ENCODE results near the gene LINC00632. TPM values are rescaled to one million over a fixed set of nuclear protein-coding genes. Genes with fewer than 3 reads are reported as not detected.
A peak's percentile ranks its signal among the peaks of the same experiment; 100 is the strongest.

LINC00632 gene
- polyA plus RNA-seq, 1 donor (not counting 4 experiments of a cell fraction or from before 2014, with no cell fraction given): 2.2 TPM

DNA sequence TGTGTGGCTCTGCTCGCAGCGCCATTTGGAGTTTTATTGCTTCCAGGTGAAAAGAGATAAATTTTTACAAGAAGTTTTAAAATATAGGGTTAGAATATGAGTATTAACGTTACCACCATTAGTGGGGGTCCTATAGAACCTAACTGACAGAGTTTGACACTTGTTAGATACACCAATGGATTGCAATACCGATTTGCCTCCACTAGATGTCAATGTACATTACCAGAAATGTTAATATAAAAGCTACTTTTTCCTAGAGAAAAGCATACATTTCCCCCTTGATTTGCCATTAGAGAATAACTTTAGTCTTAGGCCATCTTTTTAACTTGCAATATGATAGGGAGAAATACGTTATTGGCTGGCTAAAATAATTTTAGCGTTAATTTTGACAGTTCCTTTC is 108.4 kb downstream of the LINC00632 start:
- TF ChIP-seq, protein P1, sequence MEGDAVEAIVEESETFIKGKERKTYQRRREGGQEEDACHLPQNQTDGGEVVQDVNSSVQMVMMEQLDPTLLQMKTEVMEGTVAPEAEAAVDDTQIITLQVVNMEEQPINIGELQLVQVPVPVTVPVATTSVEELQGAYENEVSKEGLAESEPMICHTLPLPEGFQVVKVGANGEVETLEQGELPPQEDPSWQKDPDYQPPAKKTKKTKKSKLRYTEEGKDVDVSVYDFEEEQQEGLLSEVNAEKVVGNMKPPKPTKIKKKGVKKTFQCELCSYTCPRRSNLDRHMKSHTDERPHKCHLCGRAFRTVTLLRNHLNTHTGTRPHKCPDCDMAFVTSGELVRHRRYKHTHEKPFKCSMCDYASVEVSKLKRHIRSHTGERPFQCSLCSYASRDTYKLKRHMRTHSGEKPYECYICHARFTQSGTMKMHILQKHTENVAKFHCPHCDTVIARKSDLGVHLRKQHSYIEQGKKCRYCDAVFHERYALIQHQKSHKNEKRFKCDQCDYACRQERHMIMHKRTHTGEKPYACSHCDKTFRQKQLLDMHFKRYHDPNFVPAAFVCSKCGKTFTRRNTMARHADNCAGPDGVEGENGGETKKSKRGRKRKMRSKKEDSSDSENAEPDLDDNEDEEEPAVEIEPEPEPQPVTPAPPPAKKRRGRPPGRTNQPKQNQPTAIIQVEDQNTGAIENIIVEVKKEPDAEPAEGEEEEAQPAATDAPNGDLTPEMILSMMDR (optimal IDR thresholded peaks at IDR 0.05 in 1 of 3, IDR thresholded peaks at IDR 0.05 in 1 of 3, conservative IDR thresholded peaks at IDR 0.05 in 1 of 3; ENCODE audit: extremely low read depth in 1 of 3, insufficient read depth in 2 of 3, low read length in 3 of 3): peak in 2 of 3 experiments; percentile 32 to 54
- no peak for TF ChIP-seq EZH2 (IDR thresholded peaks at IDR 0.05; ENCODE audit: low read length)
- no peak for DNase-seq (ENCODE audit: low read depth, low spot score)
- Histone ChIP-seq H3K27ac (ENCODE audit: control insufficient read depth, insufficient read depth, low read length) (no peak overlapping the region), H2AFZ (ENCODE audit: control insufficient read depth, low read length) (no peak overlapping the region), H3K4me1 (ENCODE audit: control insufficient read depth, extremely low read depth, insufficient read depth, low read length) (peaks cover 5% of the 10 kb centered on the region), H3K36me3 (ENCODE audit: control insufficient read depth in 2 of 2, extremely low read depth in 1 of 2, insufficient read depth in 2 of 2, low read length in 2 of 2) (no peaks in the 10 kb centered on the region), H3K27me3 (ENCODE audit: control insufficient read depth, extremely low read depth, insufficient read depth, low read length) (no peaks in the 10 kb centered on the region), H4K20me1 (ENCODE audit: control insufficient read depth, extremely low read depth, insufficient read depth, low read length) (no peaks in the 10 kb centered on the region), H3K4me2 (ENCODE audit: control insufficient read depth, extremely low read depth, insufficient read depth, low read depth, low read length) (no peak overlapping the region), H3K9ac (ENCODE audit: control insufficient read depth, extremely low read depth, insufficient read depth, low read length) (no peak overlapping the region), H3K79me2 (ENCODE audit: control insufficient read depth, insufficient read depth, low read length) (no peaks in the 10 kb centered on the region), H3K4me3 (ENCODE audit: control insufficient read depth in 2 of 3, extremely low read depth in 1 of 3, insufficient read depth in 2 of 3, low read depth in 1 of 3, low read length in 3 of 3) (no peak overlapping the region), H3K9me3 (ENCODE audit: control insufficient read depth, low read depth, low read length) (no peaks in the 10 kb centered on the region), H3K9me1 (ENCODE audit: control insufficient read depth, extremely low read depth, insufficient read depth, low read length) (no peaks in the 10 kb centered on the region)
- dilution Hi-C loops (cut with MboI; ENCODE audit: extremely low pct_ligation_motif_present, low sequenced_read_pairs): no loop called here
- no peak for FAIRE-seq

DNA sequence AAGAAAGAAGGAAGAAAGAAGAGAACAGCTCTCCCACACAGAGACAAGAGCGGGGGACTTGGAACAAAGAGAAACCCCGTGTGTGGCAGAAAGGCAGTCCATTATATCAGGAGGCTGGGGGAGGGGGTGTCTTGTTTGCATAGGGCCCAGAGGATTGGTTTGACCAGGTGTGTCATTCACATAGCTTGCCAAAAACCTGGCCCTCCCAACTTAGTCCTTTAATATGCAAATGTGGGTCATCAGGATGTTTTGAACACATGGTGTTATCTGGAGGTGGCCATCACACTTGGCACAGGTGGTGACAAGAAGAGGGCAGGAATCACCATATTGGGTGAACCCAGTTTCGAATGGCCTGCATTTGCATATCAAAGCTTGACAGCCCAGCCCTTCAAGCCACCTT is 111.7 kb downstream of the LINC00632 start:
- Histone ChIP-seq H2AFZ (ENCODE audit: control insufficient read depth, low read length) (no peak overlapping the region), H4K20me1 (ENCODE audit: control insufficient read depth, extremely low read depth, insufficient read depth, low read length) (no peaks in the 10 kb centered on the region), H3K9me3 (ENCODE audit: control insufficient read depth, low read depth, low read length) (no peaks in the 10 kb centered on the region), H3K79me2 (ENCODE audit: control insufficient read depth, insufficient read depth, low read length) (no peaks in the 10 kb centered on the region), H3K27me3 (ENCODE audit: control insufficient read depth, extremely low read depth, insufficient read depth, low read length) (no peaks in the 10 kb centered on the region), H3K4me1 (ENCODE audit: control insufficient read depth, extremely low read depth, insufficient read depth, low read length) (no peaks in the 10 kb centered on the region), H3K4me2 (ENCODE audit: control insufficient read depth, extremely low read depth, insufficient read depth, low read depth, low read length) (no peak overlapping the region), H3K9me1 (ENCODE audit: control insufficient read depth, extremely low read depth, insufficient read depth, low read length) (no peaks in the 10 kb centered on the region), H3K9ac (ENCODE audit: control insufficient read depth, extremely low read depth, insufficient read depth, low read length) (no peak overlapping the region), H3K36me3 (ENCODE audit: control insufficient read depth in 2 of 2, extremely low read depth in 1 of 2, insufficient read depth in 2 of 2, low read length in 2 of 2) (no peaks in the 10 kb centered on the region), H3K27ac (ENCODE audit: control insufficient read depth, insufficient read depth, low read length) (no peak overlapping the region), H3K4me3 (ENCODE audit: control insufficient read depth in 2 of 3, extremely low read depth in 1 of 3, insufficient read depth in 2 of 3, low read depth in 1 of 3, low read length in 3 of 3) (no peak overlapping the region)
- FAIRE-seq (no peak), DNase-seq (ENCODE audit: low read depth, low spot score) (no peak)
- TF ChIP-seq EZH2 (IDR thresholded peaks at IDR 0.05; ENCODE audit: low read length): no peak
- TF ChIP-seq, protein P1 (optimal IDR thresholded peaks at IDR 0.05 in 1 of 3, IDR thresholded peaks at IDR 0.05 in 1 of 3, conservative IDR thresholded peaks at IDR 0.05 in 1 of 3; ENCODE audit: extremely low read depth in 1 of 3, insufficient read depth in 2 of 3, low read length in 3 of 3): no peak
- dilution Hi-C loops (cut with MboI; ENCODE audit: extremely low pct_ligation_motif_present, low sequenced_read_pairs): no loop called here

All from keratinocyte (primary cell).